PFSK-1 (cell line): ENCODE results near the gene SEMA4F.

ENCODE experiments used
- FOXP2 ChIP-seq: optimal IDR thresholded peaks from 2 replicates; pipeline ENCODE3; 2011; ENCODE audit warnings: borderline replicate concordance, control low read depth, inconsistent platforms; ENCODE audit not compliant: insufficient read depth; ENCODE audit errors: extremely low read length, extremely low read depth
- POLR2AphosphoS5 ChIP-seq: IDR thresholded peaks from 2 replicates; pipeline ENCODE4 v1.6.1; 2012; ENCODE audit warnings: low read depth, mild to moderate bottlenecking, control low read depth, low read length, moderate library complexity
- REST ChIP-seq, 2 experiments: IDR thresholded peaks; 2 replicates each; pipeline versions ENCODE4 v1.6.1 to v1.8.0; 2011 to 2012; ENCODE audit warnings: low read depth in 2 of 2, low read length in 2 of 2, control low read depth in 1 of 2, inconsistent platforms in 1 of 2, mild to moderate bottlenecking in 1 of 2, moderate library complexity in 1 of 2; ENCODE audit not compliant: insufficient read depth in 1 of 2
- SIN3A ChIP-seq: IDR thresholded peaks from 2 replicates; pipeline ENCODE4 v1.6.1; 2012; ENCODE audit warnings: mild to moderate bottlenecking, low read length, moderate library complexity, borderline replicate concordance; ENCODE audit not compliant: insufficient read depth
- TAF1 ChIP-seq: IDR thresholded peaks from 2 replicates; pipeline ENCODE4 v1.6.1; 2012; ENCODE audit warnings: low read length, control low read depth, borderline replicate concordance; ENCODE audit not compliant: insufficient read depth

Gene SEMA4F

GRCh38 chr2:74708296-74708695 is 54.2 kb downstream of the SEMA4F start:
- TF ChIP-seq SIN3A (no peak), POLR2AphosphoS5 (no peak), FOXP2 (no peak), REST (IDR thresholded peaks at IDR 0.05; ENCODE audit: insufficient read depth in 1 of 2, low read depth in 2 of 2, low read length in 2 of 2) (no peak), TAF1 (no peak)

GRCh38 chr2:74708883-74709282 is 54.8 kb downstream of the SEMA4F start:
- no peak for TF ChIP-seq TAF1
- TF ChIP-seq SIN3A: no peak
- TF ChIP-seq POLR2AphosphoS5: no peak
- no peak for TF ChIP-seq REST (IDR thresholded peaks at IDR 0.05; ENCODE audit: insufficient read depth in 1 of 2, low read depth in 2 of 2, low read length in 2 of 2)
- no peak for TF ChIP-seq FOXP2

GRCh38 chr2:74712223-74713053 is 58.4 kb downstream of the SEMA4F start:
- TF ChIP-seq POLR2AphosphoS5: no peak
- no peak for TF ChIP-seq TAF1
- TF ChIP-seq FOXP2: no peak
- TF ChIP-seq REST (IDR thresholded peaks at IDR 0.05; ENCODE audit: insufficient read depth in 1 of 2, low read depth in 2 of 2, low read length in 2 of 2): no peak
- no peak for TF ChIP-seq SIN3A

- TF ChIP-seq FOXP2: no peak
- no peak for TF ChIP-seq REST (IDR thresholded peaks at IDR 0.05; ENCODE audit: insufficient read depth in 1 of 2, low read depth in 2 of 2, low read length in 2 of 2)
- TF ChIP-seq SIN3A: no peak
- no peak for TF ChIP-seq TAF1
- no peak for TF ChIP-seq POLR2AphosphoS5
Measured at GRCh38 chr2:74714691-74715080, 60.6 kb downstream of the SEMA4F start.
